ENCODE results near the gene RSL1D1.

Gene RSL1D1

GRCh38 chr16:11851294-11852091 is at the start of gene RSL1D1:
Gene RSL1D1 (minus strand): TSS chr16:11851542. CDS start chr16:11851512, 30 bp downstream.
- DNase-seq (ENCODE audit: low spot score), result peak; percentile 94

DNA sequence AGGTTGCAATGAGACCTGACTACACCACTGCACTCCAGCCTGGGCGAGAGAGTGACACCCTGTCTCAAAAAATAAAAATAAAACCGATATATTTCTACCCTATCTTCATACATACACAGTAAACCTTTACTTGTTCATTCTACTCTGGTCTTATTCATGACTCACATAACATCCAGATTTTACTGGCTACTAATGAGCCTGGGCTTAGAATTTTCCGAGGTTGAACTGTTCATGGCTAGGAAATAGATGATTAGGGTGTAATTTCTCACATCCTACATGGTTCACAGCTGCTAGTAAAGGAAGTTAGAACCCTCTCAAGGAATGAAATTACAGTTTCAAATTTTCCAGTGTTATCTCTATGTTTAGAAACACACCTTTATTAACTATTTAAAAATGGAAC is 49.7 kb upstream of the RSL1D1 start:
- no peak for DNase-seq (ENCODE audit: low spot score)

DNA sequence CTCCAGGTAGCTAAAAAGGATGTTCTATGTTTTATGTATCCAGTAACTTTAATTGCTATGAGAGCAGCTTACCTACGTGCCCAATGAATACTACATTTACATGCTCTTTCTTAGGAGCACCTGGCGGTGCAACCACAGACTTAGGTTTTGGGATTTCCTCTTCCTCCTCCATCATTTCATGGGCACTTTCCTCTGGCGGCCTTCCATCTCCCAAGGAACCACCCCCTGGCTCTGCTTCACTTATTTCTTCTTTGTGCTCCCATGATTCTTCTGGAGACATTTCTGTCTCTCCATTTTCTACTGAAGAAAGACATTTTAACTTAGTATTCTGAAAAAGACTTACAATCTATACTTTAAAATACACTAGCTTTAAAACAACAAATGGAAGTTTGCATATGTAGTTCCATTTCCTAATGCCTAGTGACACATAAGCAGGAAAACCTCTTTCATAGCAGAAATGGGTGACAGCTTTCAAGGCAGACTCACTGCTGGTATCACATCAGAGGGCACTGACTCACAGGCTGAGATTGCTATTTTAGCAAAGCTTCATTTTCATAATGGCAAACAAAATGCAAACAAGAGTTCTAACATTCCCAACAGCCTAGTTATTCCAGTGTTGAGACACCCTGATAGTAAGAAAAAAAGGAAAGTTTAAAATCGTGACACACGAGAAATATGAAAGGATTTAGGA is 45.3 kb upstream of the RSL1D1 start:
- no peak for DNase-seq (ENCODE audit: low spot score)

DNA sequence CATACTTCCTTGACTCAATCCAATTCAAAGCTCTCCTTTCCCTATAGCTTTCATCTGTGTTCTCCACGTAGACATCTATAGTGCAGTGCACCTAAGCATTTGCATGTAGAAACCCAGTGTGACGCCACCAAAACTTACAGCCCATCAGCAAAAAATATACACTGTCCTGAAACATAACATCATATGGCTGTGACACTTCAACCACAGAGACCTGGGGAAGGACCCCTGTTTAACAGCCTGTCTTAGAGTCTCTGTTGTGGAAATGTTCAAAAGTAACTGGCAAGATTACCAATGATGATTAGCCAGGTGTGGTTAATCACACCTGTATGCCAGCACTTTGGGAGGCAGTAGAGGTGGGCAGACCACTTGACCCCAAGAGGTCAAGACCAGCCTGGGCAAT is 42.2 kb upstream of the RSL1D1 start:
- DNase-seq (ENCODE audit: low spot score), result no peak

DNA sequence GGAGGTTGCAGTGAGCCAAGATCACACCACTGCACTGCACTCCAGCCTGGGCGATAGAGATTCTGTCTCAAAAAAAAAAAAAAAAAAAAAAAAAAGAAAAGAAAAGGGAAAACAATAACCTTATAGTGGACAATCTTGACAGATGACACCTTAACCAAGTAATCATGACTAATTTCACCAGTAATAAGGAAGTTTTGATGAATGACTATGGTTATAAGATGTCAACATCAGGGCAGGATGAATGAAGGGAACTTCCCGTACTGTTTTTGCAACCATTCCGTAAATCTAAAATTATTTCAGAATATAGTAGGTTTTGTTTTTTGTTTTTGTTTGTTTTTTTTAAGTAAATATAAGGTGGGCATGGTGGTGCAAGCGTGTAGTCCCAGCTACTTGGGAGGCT is 41.4 kb upstream of the RSL1D1 start:
- DNase-seq (ENCODE audit: low spot score), result no peak

GRCh38 chr16:11890231-11890965 is 39.1 kb upstream of the RSL1D1 start:
- no peak for DNase-seq (ENCODE audit: low spot score)

DNA sequence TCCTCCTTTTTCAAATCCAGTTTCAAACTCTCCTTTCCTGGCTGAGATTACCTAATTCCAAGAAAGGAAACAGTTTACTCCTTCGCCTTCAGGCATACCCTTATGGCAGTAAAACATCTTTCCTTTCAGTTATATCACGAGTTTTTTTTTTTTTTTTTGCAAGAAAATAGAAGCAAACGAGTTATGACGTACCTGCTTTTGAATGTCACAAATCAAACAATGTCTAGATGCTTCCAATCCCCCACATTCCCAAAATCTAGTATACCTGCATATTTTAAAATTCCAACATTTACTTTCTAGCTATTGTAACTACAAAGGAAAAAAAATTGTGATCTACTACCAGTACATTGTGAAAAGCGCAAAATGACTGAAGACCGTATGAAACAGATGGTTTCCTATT is 35.5 kb upstream of the RSL1D1 start:
- no peak for DNase-seq (ENCODE audit: low spot score)

GRCh38 chr16:11884035-11884434 is 32.7 kb upstream of the RSL1D1 start:
- no peak for DNase-seq (ENCODE audit: low spot score)

DNA sequence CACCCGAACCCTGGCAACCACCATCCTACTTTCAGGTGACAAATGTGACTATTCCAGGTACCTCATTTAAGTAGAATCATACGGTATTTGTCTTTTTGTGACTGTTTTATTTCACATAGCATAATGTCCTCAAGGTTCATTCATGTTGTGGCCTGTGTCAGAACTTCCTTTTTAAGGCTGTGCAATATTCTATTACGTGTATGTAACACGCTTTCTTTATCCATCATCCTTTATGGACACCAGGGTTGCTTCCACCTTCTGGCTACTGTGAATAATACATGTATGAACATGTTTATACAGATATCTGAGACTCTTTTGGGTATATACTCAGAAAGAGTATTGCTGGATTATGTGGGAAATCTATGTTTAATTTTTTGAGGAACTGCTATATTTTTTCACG is 28.7 kb upstream of the RSL1D1 start:
- no peak for DNase-seq (ENCODE audit: low spot score)

GRCh38 chr16:11877374-11877773 is 26.0 kb upstream of the RSL1D1 start:
- no peak for DNase-seq (ENCODE audit: low spot score)

- DNase-seq (ENCODE audit: low spot score), result no peak
Measured at GRCh38 chr16:11876306-11876705, 25.0 kb upstream of the RSL1D1 start.

GRCh38 chr16:11875721-11876120 is 24.4 kb upstream of the RSL1D1 start:
- DNase-seq (ENCODE audit: low spot score), result no peak

DNA sequence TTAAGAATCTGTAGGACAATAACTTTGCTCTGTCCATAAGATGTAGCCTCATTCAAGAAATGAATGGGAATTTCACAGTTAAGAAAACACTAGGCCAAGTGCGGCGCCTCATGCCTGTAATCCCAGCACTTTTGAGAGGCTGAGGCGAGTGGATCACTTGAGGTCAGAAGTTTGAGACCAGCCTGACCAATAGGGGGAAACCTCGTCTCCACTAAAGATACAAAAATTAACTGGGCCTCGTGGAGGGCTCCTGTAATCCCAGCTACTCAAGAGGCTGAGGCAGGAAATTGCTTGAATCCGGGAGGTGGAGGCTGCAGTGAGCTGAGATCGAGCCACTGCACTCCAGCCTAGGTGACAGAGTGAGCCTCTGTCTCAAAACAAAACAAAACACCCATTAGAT is 19.9 kb upstream of the RSL1D1 start:
- no peak for DNase-seq (ENCODE audit: low spot score)

DNA sequence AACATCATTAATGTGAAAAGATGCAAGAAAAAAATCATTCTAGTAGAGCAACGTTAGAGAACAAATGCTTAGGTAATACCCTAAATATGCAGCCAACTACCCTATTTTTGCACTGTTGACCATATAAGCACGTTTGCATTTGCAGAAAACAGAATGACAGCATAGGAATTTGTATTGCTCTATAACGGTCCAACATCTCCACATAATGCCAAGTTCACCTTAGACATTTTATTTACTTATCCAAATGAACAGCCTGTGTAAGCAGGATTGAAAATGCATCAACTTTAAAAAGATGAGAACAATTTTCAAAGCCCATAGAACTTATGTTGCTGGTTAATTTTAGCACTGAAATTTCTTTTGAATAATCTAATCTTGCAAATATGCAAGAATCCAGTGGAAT is 19.1 kb upstream of the RSL1D1 start:
- no peak for DNase-seq (ENCODE audit: low spot score)

DNA sequence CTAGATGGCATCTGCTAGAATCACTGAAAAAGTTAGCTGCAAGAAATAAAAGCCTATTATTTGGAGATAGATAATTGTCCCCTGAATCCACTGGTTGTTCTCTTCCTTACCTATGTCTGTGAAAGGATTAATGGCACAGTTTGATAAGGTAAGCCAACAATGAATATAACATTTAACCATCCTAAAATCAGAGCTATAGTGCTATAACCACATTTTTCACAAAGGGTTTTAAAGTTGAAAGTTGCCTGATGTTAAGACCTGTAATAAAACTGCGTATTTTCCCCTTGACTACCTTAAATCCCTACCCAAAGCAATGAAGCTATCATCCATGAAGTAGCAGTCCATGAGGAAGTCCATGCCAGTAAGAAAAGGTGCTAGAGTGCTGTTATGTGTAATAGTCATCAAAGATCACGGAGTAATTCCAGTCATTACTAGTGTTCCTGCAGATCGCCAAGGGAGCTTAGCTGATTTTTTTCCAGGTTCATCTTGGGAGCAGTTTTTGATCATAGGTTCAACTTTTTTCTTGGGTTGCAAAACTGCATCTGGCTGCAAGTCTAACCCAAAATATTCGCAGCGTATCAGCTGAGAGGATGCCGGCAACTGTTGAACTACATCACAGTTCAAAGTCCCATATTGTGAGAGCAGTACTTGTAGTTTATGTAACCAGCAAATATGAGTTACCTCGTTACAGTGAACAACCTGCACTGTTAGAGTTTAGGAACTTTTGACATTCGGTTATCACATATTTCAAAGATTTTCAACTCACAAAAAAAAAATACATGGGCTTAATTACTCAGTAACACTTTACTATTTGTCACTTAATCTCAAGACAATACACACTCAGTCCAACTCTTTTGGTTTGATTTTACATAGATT is 18.2 kb upstream of the RSL1D1 start:
- DNase-seq (ENCODE audit: low spot score), result no peak

GRCh38 chr16:11868412-11868980 is 17.2 kb upstream of the RSL1D1 start:
- no peak for DNase-seq (ENCODE audit: low spot score)

GRCh38 chr16:11862489-11862888 is 11.1 kb upstream of the RSL1D1 start:
- DNase-seq (ENCODE audit: low spot score), result no peak

DNA sequence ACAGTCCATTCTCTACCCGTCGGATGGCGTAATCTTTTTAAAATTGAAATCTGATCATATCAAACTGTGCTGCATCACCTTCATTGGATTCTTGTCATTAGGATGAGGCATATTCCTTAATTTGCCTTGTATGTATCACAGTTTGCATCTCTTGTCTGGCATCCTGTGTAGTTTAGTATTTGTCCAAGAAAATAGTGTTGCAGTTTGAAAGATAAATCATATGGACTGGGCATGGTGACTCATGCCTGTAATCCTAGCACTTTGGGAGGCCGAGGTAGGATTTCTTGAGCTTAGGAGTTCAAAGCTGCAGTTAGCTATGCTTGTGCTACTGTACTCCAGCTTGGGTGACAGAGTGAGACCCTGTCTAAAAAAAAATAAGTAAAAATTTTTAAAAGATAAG is 5.8 kb upstream of the RSL1D1 start:
- no peak for DNase-seq (ENCODE audit: low spot score)

- no peak for DNase-seq (ENCODE audit: low spot score)
Measured at GRCh38 chr16:11852092-11852809, 909 bp upstream of the RSL1D1 start.

DNA sequence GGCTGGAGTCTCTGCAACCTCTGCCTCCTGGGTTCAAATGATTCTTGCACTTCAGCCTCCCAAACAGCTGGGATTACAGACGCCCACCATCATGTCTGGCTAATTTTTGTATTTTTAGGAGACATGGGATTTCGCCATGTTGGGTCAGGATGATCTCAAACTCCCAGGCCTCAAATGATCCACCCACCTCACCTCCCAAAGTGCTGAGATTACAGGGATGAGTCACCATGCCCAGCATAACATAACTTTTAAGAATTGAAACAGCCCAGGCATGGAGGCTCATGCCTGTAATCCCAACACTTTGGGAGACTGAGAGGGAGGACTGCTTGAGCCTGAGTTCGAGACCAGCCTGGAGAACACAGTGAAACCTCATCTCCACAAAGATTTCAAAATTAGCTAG is 2.5 kb downstream of the RSL1D1 start:
- no peak for DNase-seq (ENCODE audit: low spot score)

DNA sequence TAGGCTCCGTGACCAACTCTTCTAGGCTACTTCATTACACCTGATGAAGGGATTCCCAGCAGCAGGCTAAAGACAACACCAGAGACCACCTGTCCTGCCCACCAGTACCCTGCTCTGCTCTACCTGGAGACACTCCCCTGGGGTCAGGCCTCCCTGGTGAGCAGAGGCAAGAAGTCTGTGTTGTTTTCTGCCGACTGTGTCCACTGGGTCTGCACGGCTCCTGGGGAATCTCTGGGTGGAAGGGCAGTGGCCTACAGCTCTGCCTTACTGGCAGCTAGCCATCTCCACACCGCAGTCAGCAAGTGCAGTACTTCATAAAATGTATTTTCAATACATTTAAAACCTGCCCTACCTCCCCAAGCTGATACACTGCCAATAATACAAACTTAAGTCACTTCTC is 6.8 kb downstream of the RSL1D1 start:
- no peak for DNase-seq (ENCODE audit: low spot score)
